ENCODE data around the gene SNX10.

Gene SNX10

GRCh38 chr7:26267601-26268166 lies 24.0 kb upstream of the SNX10 start:
- CTCF ChIA-PET, result interaction anchor here (0.6 kb wide), 1 partner anchor 11 kb away, joined by 6 read pairs; no protein-coding TSS in a partner anchor
- POLR2A ChIA-PET (ENCODE audit: low non-redundant PET), result interaction anchor here (0.6 kb wide), 1 partner anchor 88 kb away, joined by 4 read pairs; no protein-coding TSS in a partner anchor
- no peak overlapping the region for H3K27ac ChIP-seq
- DNase-seq (ENCODE audit: low spot score), result no peak
- no peak for TF ChIP-seq CTCF (conservative IDR thresholded peaks at IDR 0.05; ENCODE audit: low read depth)

GRCh38 chr7:26275213-26275612 lies 16.4 kb upstream of the SNX10 start:
- no peak for TF ChIP-seq CTCF (conservative IDR thresholded peaks at IDR 0.05; ENCODE audit: low read depth)
- no peak overlapping the region for H3K27ac ChIP-seq
- DNase-seq (ENCODE audit: low spot score), result no peak
- ChIA-PET CTCF (no interaction called here), POLR2A (ENCODE audit: low non-redundant PET) (no interaction called here)

GRCh38 chr7:26278770-26279169 lies 12.9 kb upstream of the SNX10 start:
- POLR2A ChIA-PET (ENCODE audit: low non-redundant PET), result interaction anchor here (0.6 kb wide), 1 partner anchor 111 kb away, joined by 7 read pairs; no protein-coding TSS in a partner anchor
- CTCF ChIA-PET, result interaction anchor here (0.6 to 1.2 kb wide), 4 partner anchors 11 to 1792 kb away, joined by 3 to 7 read pairs (median 4); no protein-coding TSS in a partner anchor
- peak; percentile 42 for DNase-seq (ENCODE audit: low spot score)
- no peak overlapping the region for H3K27ac ChIP-seq
- peak; percentile 30; the same call in 1 of the 2 replicates for TF ChIP-seq CTCF (conservative IDR thresholded peaks at IDR 0.05; ENCODE audit: low read depth)

- TF ChIP-seq CTCF (conservative IDR thresholded peaks at IDR 0.05; ENCODE audit: low read depth), result no peak
- POLR2A ChIA-PET (ENCODE audit: low non-redundant PET), result no interaction called here
- CTCF ChIA-PET, result interaction anchor here (0.6 kb wide), 2 partner anchors 390 to 1791 kb away, joined by 3 read pairs; no protein-coding TSS in a partner anchor
- DNase-seq (ENCODE audit: low spot score), result no peak
- no peak overlapping the region for H3K27ac ChIP-seq
Observed at GRCh38 chr7:26279405-26279804, 12.3 kb upstream of the SNX10 start.

GRCh38 chr7:26280097-26280496 lies 11.6 kb upstream of the SNX10 start:
- TF ChIP-seq CTCF (conservative IDR thresholded peaks at IDR 0.05; ENCODE audit: low read depth), result no peak
- ChIA-PET POLR2A (ENCODE audit: low non-redundant PET) (no interaction called here), CTCF (interaction anchor here (1.2 kb wide), 1 partner anchor 387 kb away, joined by 4 read pairs; no protein-coding TSS in a partner anchor)
- H3K27ac ChIP-seq, result no peak overlapping the region
- no peak for DNase-seq (ENCODE audit: low spot score)

GRCh38 chr7:26280723-26281122 lies 10.9 kb upstream of the SNX10 start:
- no peak overlapping the region for H3K27ac ChIP-seq

More at GRCh38 chr7:26280723-26281122, 10.9 kb upstream of the SNX10 start:
- POLR2A ChIA-PET (ENCODE audit: low non-redundant PET), result no interaction called here
- CTCF ChIA-PET, result interaction anchor here (0.7 to 1.2 kb wide), 2 partner anchors 179 to 388 kb away, joined by 3 to 4 read pairs; no protein-coding TSS in a partner anchor
- TF ChIP-seq CTCF (conservative IDR thresholded peaks at IDR 0.05; ENCODE audit: low read depth), result no peak
- no peak for DNase-seq (ENCODE audit: low spot score)
